HG03457 (cell line): Measurements from ENCODE around the gene C2orf80.
"Not testable (repeated sequence)": the region's sequence is repeated elsewhere in the genome, so short reads cannot be mapped to it uniquely, and the experiment has no call there.

Experiments
- ATAC-seq: cut with Tn5 transposase; IDR thresholded peaks from one replicate; pipeline ENCODE4 v1.9.1; 2021; ENCODE audit warnings: moderate number of reproducible peaks; ENCODE audit not compliant: unreplicated experiment

C2orf80 gene

DNA sequence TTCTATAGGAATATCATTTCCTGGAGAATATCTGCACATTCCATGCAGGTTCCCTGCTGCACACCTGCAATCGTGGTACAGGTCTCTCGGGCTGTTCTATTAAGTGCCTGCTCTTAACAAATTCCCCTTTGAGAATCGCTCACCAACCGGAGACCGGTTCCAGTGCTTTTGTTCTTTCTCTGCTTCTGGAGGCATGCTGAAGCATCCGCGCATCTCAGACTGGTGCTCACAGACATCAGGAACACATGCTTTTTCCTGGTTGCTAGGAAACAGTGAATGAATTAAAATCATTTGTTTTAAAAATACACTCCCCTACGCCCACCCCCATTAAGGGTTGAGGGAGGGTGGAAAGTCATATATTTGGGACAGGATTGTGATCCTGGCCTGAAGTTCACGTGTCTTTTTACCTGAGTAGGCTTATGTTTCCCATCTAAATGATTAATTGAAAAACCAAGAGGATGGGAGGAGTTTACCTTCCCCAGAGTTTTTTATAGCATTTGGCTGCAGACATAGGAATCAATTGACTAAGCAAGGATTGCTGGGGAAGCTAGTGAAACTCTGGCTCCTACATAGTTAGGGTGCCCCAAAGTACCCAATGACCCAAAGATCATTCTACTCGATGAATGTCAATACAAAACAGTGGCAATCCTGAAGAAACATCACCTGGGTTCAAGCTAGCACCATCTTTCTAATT lies at the start of gene C2orf80:
C2orf80 (minus strand) TSS at position 221 of the 694 bp plus-strand sequence. CDS start 3,044 bp downstream, outside the sequence.
- no peak for ATAC-seq

- ATAC-seq, result no peak
Observed at GRCh38 chr2:208235860-208236259, 46.0 kb upstream of the C2orf80 start.

DNA sequence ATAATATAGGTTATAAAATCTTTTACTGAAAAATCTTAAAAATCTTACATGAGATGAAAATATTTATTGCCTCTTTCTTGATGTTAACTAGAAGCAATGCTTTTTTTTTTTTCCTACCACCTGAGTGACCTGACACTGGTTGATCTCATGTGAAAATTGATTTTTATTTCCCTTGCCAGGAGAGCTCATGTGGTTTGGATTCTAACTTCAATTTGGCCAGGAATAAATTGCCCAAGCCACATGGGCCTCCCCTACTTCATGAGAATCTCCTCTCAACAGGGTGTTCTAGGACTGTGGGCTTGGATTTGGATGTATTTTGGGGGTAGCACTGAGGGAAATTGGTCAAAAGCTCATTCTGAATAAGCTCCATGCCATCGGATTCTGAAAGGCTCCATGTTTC lies 45.0 kb upstream of the C2orf80 start:
- ATAC-seq, result no peak

- no peak for ATAC-seq
Observed at GRCh38 chr2:208228476-208228875, 38.6 kb upstream of the C2orf80 start.

DNA sequence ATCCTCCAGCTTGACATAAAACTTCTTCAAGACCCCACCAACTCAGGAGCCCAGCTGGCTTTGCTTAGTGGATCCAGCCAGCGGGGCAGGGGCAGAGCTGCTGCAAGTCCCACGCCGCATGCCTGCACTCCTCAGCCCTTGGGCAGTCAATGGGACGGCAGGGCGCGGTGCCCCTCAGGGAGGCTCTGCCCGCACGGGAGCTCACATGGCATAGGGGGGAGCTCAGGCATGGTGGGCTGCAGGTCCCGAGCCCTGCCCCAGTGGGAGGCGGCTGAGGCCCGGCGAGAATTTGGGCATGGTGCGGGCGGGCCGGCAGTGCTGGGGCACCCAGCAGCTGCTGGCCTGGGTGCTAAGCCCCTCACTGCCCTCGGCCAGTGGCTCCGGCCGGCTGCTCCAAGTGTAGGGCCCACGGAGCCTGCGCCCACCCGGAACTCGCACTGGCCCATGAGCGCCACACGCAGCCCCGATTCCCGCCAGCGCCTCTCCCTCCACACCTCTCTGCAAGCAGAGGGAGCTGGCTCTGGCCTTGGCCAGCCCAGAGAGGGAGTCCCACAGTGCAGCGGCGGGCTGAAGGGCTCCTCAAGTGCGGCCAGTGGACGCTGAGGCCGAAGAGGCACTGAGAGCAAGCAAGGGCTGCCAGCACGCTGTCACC lies 37.9 kb upstream of the C2orf80 start:
- no peak for ATAC-seq

DNA sequence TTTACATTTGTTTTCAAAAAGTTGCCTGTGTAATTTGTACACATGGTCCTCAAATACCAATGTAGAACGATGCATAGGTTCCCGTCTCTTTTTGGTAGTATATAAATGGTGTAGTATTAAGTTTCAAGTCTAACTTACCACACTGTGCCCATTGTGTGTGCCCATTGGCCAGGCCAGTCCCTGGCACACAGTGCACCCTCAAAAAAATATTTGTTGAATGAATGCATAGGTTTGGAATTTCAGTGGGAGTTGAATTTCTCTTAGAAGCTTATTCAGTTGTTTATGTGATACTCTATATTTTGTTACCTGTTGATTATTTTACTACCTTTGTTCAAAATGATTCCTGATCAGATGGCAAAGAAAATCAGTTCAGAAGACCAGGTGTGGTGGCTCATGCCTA lies 35.0 kb upstream of the C2orf80 start:
- ATAC-seq, result no peak

GRCh38 chr2:208222351-208222750 lies 32.5 kb upstream of the C2orf80 start:
- ATAC-seq, result no peak

DNA sequence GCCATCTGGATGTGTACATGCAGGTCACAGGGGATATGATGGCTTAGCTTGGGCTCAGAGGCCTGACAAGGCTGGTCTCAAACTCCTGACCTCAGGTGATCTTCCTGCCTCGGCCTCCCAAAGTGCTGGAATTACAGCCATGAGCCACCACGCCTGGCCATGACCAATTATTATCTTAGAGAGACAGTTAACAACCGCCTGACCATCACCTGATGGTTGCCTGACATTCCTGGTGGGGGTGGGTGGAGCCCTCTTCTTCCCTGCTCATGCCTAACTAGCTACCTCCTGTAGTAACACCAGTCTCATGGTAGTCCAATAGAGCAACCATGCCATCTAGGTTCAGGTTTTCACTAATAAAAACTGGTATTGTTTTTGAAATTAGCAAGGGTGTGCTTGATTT lies 32.0 kb upstream of the C2orf80 start:
- ATAC-seq, result not testable (repeated sequence)

DNA sequence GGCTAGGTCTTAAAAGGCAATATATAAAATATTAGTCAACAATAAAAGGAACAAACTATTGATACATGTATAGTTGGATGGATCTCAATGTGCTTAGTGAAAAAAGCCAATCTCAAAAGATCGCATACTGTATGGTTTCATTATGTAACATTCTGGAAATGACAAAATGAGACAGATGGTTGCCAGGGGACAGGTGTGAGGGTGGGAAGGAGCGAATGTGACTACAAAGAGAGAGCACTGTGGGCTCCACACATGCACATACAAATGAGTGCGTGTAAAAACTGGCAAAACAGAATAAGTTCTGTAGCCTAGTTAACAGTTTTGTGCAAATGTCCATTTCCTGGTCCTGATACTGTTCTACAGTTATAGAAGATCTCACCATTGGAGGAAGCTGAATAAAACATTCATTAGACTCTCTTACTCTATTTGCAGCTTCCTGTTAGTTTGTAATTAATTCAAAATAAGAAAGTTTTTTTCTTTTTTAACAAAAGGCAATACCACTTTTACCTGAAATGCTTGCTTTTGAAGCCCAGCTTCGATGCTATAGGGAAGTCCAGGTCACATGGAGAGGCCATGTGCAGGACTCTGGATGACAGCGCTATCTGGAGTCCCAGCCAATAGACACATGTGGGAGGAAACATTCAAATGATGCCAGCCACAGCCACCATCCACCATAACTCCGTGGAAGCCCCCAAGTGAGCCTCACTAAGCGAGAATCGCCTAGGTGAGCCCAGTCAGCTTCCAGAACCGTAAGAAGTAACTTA lies 21.0 kb upstream of the C2orf80 start:
- no peak for ATAC-seq

- ATAC-seq, result no peak
Observed at GRCh38 chr2:208208335-208209085, 18.7 kb upstream of the C2orf80 start.

GRCh38 chr2:208207769-208208168 lies 17.9 kb upstream of the C2orf80 start:
- no peak for ATAC-seq

- no peak for ATAC-seq
Observed at GRCh38 chr2:208204166-208204565, 14.3 kb upstream of the C2orf80 start.

DNA sequence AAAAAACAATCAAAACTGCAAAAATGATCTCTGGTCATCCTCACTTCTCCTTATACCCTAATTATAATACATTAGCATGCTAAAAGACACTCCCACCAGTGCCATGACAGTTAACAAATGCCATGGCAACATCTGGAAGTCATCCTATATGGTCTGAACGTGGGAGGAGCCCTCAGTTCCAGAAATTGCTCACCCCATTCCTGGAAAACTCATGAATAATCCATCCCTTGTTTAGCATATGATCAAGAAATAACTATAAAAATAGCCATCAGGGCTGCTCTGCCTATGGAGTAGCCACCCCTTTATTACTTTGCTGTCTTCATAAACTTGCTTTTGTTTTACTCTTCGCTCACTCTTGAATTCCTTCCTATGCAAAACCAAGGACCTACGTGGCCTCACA lies 5.7 kb upstream of the C2orf80 start:
- ATAC-seq, result no peak

DNA sequence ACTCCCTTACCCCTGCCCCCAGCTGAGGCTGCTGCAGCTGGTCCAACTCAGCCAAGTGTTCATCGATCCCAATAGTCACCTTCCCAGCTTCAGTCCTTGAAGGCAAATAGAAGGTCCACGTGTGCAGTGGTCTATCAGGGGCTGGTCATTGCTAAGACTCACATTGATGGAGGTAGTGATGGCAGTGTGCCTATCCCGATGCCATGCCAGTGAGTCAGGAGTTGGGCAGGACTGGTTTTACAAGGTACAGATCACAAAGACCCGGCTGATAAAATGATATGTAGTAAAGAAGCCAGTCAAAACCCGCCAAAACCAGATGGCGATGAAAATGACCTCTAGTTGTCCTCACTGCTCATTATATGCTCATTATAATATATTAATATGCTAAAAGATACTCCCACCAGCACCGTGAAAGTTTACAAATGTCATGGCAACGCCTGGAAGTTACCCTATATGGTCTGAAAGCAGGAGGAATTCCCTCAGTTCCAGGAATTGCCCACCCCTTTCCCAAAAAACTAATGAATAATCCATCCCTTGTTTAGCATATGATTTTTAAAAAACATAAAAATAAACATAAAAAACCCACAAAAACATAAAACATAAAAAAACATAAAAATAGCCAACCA lies 2.9 kb upstream of the C2orf80 start:
- no peak for ATAC-seq

- no peak for ATAC-seq
Observed at GRCh38 chr2:208189069-208189809, 591 bp downstream of the C2orf80 start.

DNA sequence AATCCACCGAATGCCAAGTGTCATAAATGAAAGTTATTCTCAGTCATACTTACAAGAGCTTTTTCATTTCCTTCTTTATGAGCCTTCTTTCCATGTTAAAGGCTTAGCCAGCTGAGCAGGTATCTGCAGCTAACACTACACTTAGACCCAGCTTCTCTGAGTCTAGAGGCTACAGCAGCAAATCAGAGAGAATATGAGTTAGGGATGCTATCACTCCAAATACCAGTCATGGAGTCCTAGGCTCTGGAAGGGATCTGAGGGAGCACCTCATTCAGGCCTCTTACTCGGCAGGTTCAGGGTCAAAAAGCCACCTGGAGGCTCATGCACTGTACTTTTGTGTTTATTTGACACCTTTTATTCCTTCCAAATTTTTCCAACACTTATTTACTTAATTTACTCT lies 2.9 kb downstream of the C2orf80 start:
- no peak for ATAC-seq

DNA sequence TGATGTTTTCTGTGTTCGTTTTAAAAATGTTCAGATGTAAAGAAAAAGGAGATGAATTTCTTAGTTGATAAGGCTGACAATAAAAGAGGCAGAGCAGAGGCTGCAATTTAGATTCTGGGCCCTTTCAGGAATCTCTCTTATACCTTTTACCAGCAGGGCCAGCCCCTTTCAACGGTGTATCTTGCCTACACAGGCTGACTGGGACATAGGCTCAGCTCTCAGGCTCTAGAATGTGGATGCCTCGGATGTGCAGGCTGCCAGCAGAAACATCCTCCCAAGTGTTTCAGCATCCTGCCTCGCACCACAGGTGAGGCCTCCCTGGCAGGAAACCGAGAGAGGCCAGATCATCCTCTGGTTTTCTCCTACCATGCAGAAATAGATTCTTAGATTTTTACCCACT lies 3.4 kb downstream of the C2orf80 start:
- no peak for ATAC-seq

DNA sequence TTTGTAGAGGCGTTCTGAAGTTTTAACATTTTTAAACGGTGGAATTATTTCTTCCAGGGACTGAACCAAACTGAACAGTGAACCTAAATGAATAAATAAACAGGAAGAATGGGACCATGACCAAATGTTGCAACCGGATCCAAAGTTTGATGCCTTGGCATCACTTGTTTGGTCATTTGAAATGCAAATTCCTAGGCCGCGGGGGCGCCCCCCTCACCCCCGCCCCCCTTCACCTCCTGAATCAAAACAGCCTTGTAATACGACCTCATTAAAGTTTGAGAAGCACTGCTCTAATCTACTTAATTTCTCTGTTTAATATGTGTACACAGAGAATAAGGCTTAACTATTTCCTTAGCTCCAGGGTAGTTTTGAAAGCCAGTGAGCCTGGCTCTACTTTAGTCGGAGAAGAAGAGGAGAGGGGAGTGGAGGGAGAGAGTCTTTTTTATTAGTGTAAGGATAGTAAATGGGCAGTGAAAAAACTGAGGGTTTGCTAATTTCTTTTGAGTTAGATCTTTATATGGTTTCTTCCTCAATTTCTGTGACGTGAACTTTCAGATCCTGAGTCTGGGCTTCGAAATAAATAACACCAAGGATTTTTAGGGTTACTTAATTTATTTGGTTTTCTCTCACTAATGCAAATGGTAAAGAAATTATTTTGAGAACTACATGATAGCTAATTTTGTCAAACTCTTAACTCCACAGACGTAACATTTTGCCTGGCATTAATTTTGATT lies 5.7 kb downstream of the C2orf80 start:
- no peak for ATAC-seq

- no peak for ATAC-seq
Observed at GRCh38 chr2:208183526-208183925, 6.3 kb downstream of the C2orf80 start.
